H1 (cell line): Measurements from ENCODE around the gene GOLIM4. TPM values are rescaled to one million over a fixed set of nuclear protein-coding genes. Genes with fewer than 3 reads are reported as not detected.

Experiments
- CTCF ChIP-seq, 3 experiments: IDR thresholded peaks; 1 replicate in 2 of 3; 2 replicates in 1 of 3; pipeline versions ENCODE4 v1.5.1 to v1.6.1; 2011; ENCODE audit warnings: low read length in 3 of 3, mild to moderate bottlenecking in 3 of 3, inconsistent platforms in 2 of 3, low read depth in 1 of 3, moderate library complexity in 1 of 3; ENCODE audit not compliant: insufficient read depth in 1 of 3; ENCODE audit errors: control extremely low read depth in 1 of 3
- HDAC2 ChIP-seq, 2 experiments: fragments of 300-600 bp in 1 of 2; sonication (generic) in 1 of 2; IDR thresholded peaks; 2 replicates each; pipeline ENCODE4 v1.6.1; 2011 to 2012; ENCODE audit warnings: low read depth in 2 of 2, low read length in 2 of 2, mild to moderate bottlenecking in 2 of 2, moderate library complexity in 2 of 2, borderline replicate concordance in 1 of 2, inconsistent platforms in 1 of 2
- KDM1A ChIP-seq: fragments of 200-600, 300-600 bp; sonication (generic); IDR thresholded peaks from 2 replicates; pipeline ENCODE4 v1.7.1; 2016; ENCODE audit warnings: mild to moderate bottlenecking, low read length, borderline replicate concordance
- MAX ChIP-seq: IDR thresholded peaks from 2 replicates; pipeline ENCODE4 v1.6.1; 2012; ENCODE audit warnings: inconsistent platforms
- POLR2A ChIP-seq, 2 experiments: IDR thresholded peaks; 1 replicate in 1 of 2; 2 replicates in 1 of 2; pipeline ENCODE4 v1.6.1; 2011; ENCODE audit warnings: low read depth in 2 of 2, low read length in 2 of 2, mild to moderate bottlenecking in 2 of 2; ENCODE audit errors: control extremely low read depth in 1 of 2
- RBBP5 ChIP-seq: IDR thresholded peaks from 2 replicates; pipeline ENCODE4 v1.7.1; 2012; ENCODE audit warnings: low read depth, mild to moderate bottlenecking, inconsistent platforms, low read length, moderate library complexity, borderline replicate concordance
- SAP30 ChIP-seq: fragments of 300-600 bp; sonication (generic); IDR thresholded peaks from 2 replicates; pipeline ENCODE4 v1.7.1; 2012; ENCODE audit warnings: low read length, moderate library complexity, mild to moderate bottlenecking, inconsistent platforms; ENCODE audit not compliant: insufficient read depth, insufficient replicate concordance
- TAF1 ChIP-seq: IDR thresholded peaks from 2 replicates; pipeline ENCODE4 v1.6.1; 2011; ENCODE audit warnings: mild to moderate bottlenecking, low read depth, low read length
- polyA plus RNA-seq, 7 experiments: library from polyadenylated mRNA; depleted of rRNA in 3 of 7; stranded (reverse) in 5 of 7; unstranded in 2 of 7; fragments of >200 nt in 5 of 7; fragments of 200-250 nt in 2 of 7; gene quantifications; 1 replicate in 5 of 7; 2 replicates in 1 of 7; 4 replicates in 1 of 7; pipeline versions ENCODE4 v1.2.1 to v1.2.3, GENCODE V29; 2011 to 2013; ENCODE audit warnings: missing spikeins in 2 of 7, mixed read lengths in 2 of 7
- total RNA-seq: library from RNA; stranded (reverse); fragmentation: NEBNext Ultra II Directional; extraction: Animal tissue kit (Norgen Biotek cat#: 25700); gene quantifications from 2 replicates; pipeline ENCODE4 v1.2.1, GENCODE V29; 2021

Gene GOLIM4
- total and polyA plus RNA-seq, 2 of the 8 experiments (the other 6 are each of a cell fraction or from before 2014, with no cell fraction given), result 5.6 to 29.7 TPM

GRCh38 chr3:168141405-168141998, 45.8 kb upstream of the GOLIM4 start (continued):
- TF ChIP-seq MAX (no peak), CTCF (IDR thresholded peaks at IDR 0.05; ENCODE audit: control extremely low read depth in 1 of 3, insufficient read depth in 1 of 3, low read depth in 1 of 3, low read length in 3 of 3) (no peak), KDM1A (no peak), SAP30 (no peak), POLR2A (IDR thresholded peaks at IDR 0.05; ENCODE audit: control extremely low read depth in 1 of 2, low read depth in 2 of 2, low read length in 2 of 2) (no peak), RBBP5 (no peak), TAF1 (no peak), HDAC2 (IDR thresholded peaks at IDR 0.05; ENCODE audit: borderline replicate concordance in 1 of 2, low read depth in 2 of 2, low read length in 2 of 2) (no peak)
